GM21360 (cell line): Measurements from ENCODE around the gene TMEM156.

Source experiments
- ATAC-seq: cut with Tn5 transposase; IDR thresholded peaks from one replicate; pipeline ENCODE4 v1.9.1; 2021; ENCODE audit warnings: mild to moderate bottlenecking, moderate library complexity; ENCODE audit not compliant: unreplicated experiment

The TMEM156 gene

GRCh38 chr4:38930707-38931106 lies 101.5 kb downstream of the TMEM156 start:
- ATAC-seq: no peak

GRCh38 chr4:38930204-38930603 lies 102.0 kb downstream of the TMEM156 start:
- ATAC-seq: no peak

GRCh38 chr4:38928974-38929373 lies 103.2 kb downstream of the TMEM156 start:
- no peak for ATAC-seq

- no peak for ATAC-seq
Observed at GRCh38 chr4:38928568-38928967, 103.6 kb downstream of the TMEM156 start.

- no peak for ATAC-seq
Observed at GRCh38 chr4:38926896-38927295, 105.3 kb downstream of the TMEM156 start.

- no peak for ATAC-seq
Observed at GRCh38 chr4:38925492-38926413, 106.5 kb downstream of the TMEM156 start.

- no peak for ATAC-seq
Observed at GRCh38 chr4:38924353-38924752, 107.9 kb downstream of the TMEM156 start.

GRCh38 chr4:38923746-38924145 lies 108.5 kb downstream of the TMEM156 start:
- no peak for ATAC-seq

GRCh38 chr4:38921151-38921550 lies 111.1 kb downstream of the TMEM156 start:
- ATAC-seq: no peak

GRCh38 chr4:38920677-38921076 lies 111.5 kb downstream of the TMEM156 start:
- ATAC-seq: no peak

- no peak for ATAC-seq
Observed at GRCh38 chr4:38920186-38920585, 112.0 kb downstream of the TMEM156 start.

- no peak for ATAC-seq
Observed at GRCh38 chr4:38919494-38919893, 112.7 kb downstream of the TMEM156 start.

- no peak for ATAC-seq
Observed at GRCh38 chr4:38917481-38918025, 114.7 kb downstream of the TMEM156 start.
